HFFc6 (cell line): ENCODE results near the gene ST3GAL2. TPM values are rescaled to one million over a fixed set of nuclear protein-coding genes. Genes with fewer than 3 reads are reported as not detected.
"Not testable (repeated sequence)": the region's sequence is repeated elsewhere in the genome, so short reads cannot be mapped to it uniquely, and the experiment has no call there.

ENCODE experiments used
- DNase-seq: peaks from one replicate; pipeline ENCODE4 v3.0.0-alpha.2; 2018
- H3K27ac Mint-ChIP-seq: 2 replicates; pipeline ENCODE4 v1.8.0; 2020; ENCODE audit warnings: mild to moderate bottlenecking, mixed read lengths
- H3K27me3 Mint-ChIP-seq: 2 replicates; pipeline ENCODE4 v1.8.0; 2021; ENCODE audit warnings: mild to moderate bottlenecking, moderate library complexity, mixed read lengths; ENCODE audit not compliant: insufficient read depth
- H3K36me3 Mint-ChIP-seq: 2 replicates; pipeline ENCODE4 v1.8.0; 2021; ENCODE audit warnings: low read depth, mixed read lengths
- H3K4me1 Mint-ChIP-seq: 2 replicates; pipeline ENCODE4 v1.8.0; 2020; ENCODE audit warnings: low read depth, mixed read lengths
- H3K4me3 Mint-ChIP-seq: 2 replicates; pipeline ENCODE4 v1.8.0; 2020; ENCODE audit warnings: mild to moderate bottlenecking, moderate library complexity, mixed read lengths
- H3K9me3 Mint-ChIP-seq: 2 replicates; pipeline ENCODE4 v1.8.0; 2020; ENCODE audit warnings: mild to moderate bottlenecking, mixed read lengths
- CTCF ChIP-seq: fragments of 200-600 bp; sonication (generic); IDR thresholded peaks from 2 replicates; pipeline ENCODE4 v1.5.0; 2021; ENCODE audit warnings: antibody characterized with exemption, mild to moderate bottlenecking
- total RNA-seq, 6 experiments: library from RNA; stranded (reverse); fragmentation: NEBNext Ultra II Directional; extraction: Animal tissue kit (Norgen Biotek cat#: 25700); gene quantifications; 2 replicates in 1 of 6; 3 replicates in 5 of 6; pipeline ENCODE4 v1.2.3, GENCODE V29; 2021

The ST3GAL2 gene
- total RNA-seq, 6 experiments from 2014 or later, result 25.4 to 31.2 (median 26.3) TPM

GRCh38 chr16:70372921-70373728 is 65.8 kb downstream of the ST3GAL2 start:
- Mint-ChIP-seq H3K36me3 (peaks cover 40% of the 10 kb centered on the region), H3K27me3 (peaks cover 9% of the 10 kb centered on the region), H3K4me1 (0 out of 2 replicates have a peak, but pooled peaks cover 5% of the 10 kb centered on the region), H3K27ac (peak overlapping the region; percentile 17), H3K9me3 (no peaks in the 10 kb centered on the region), H3K4me3 (no peak overlapping the region; the same call in 1 of the 2 replicates)
- TF ChIP-seq CTCF, result no peak
- no peak for DNase-seq

GRCh38 chr16:70370924-70371323 is 68.0 kb downstream of the ST3GAL2 start:
- peak overlapping the region; percentile 42; the same call in 1 of the 2 replicates for H3K27ac Mint-ChIP-seq
- peaks cover 38% of the 10 kb centered on the region for H3K36me3 Mint-ChIP-seq
- H3K9me3 Mint-ChIP-seq, result no peaks in the 10 kb centered on the region
- peaks cover 4% of the 10 kb centered on the region for H3K27me3 Mint-ChIP-seq
- no peak overlapping the region for H3K4me3 Mint-ChIP-seq
- 0 out of 2 replicates have a peak, but pooled peaks cover 5% of the 10 kb centered on the region for H3K4me1 Mint-ChIP-seq
- no peak for TF ChIP-seq CTCF
- no peak for DNase-seq

GRCh38 chr16:70370145-70370544 is 68.8 kb downstream of the ST3GAL2 start:
- peak; percentile 83 for TF ChIP-seq CTCF
- H3K27ac Mint-ChIP-seq, result peak overlapping the region; percentile 42
- not testable (repeated sequence) for H3K9me3 Mint-ChIP-seq, H3K27me3 Mint-ChIP-seq, H3K4me1 Mint-ChIP-seq, H3K4me3 Mint-ChIP-seq
- DNase-seq, result peak; percentile 26
- peaks cover 34% of the 10 kb centered on the region for H3K36me3 Mint-ChIP-seq

GRCh38 chr16:70364399-70364798 is 74.5 kb downstream of the ST3GAL2 start:
- no peak overlapping the region for H3K4me3 Mint-ChIP-seq
- H3K4me1 Mint-ChIP-seq, result no peaks in the 10 kb centered on the region
- H3K36me3 Mint-ChIP-seq, result peaks cover 16% of the 10 kb centered on the region
- H3K27ac Mint-ChIP-seq, result no peak overlapping the region
- DNase-seq, result no peak
- no peak for TF ChIP-seq CTCF
- no peaks in the 10 kb centered on the region for H3K9me3 Mint-ChIP-seq
- H3K27me3 Mint-ChIP-seq, result no peaks in the 10 kb centered on the region

GRCh38 chr16:70359552-70359951 is 79.3 kb downstream of the ST3GAL2 start:
- Mint-ChIP-seq H3K36me3 (peaks cover 7% of the 10 kb centered on the region; the same call in 1 of the 2 replicates), H3K4me1 (no peaks in the 10 kb centered on the region), H3K4me3 (no peak overlapping the region), H3K27ac (no peak overlapping the region), H3K9me3 (no peaks in the 10 kb centered on the region), H3K27me3 (no peaks in the 10 kb centered on the region)
- no peak for TF ChIP-seq CTCF
- no peak for DNase-seq
